Neural progenitor cell (in vitro differentiated cells): ENCODE measurements around the gene AQP5. TPM values are rescaled to one million over a fixed set of nuclear protein-coding genes. Genes with fewer than 3 reads are reported as not detected.

Experiments
- DNase-seq: peaks from one replicate; pipeline ENCODE4 v3.0.0-alpha.2; 2016; ENCODE audit warnings: low spot score
- H2AFZ ChIP-seq: fragments of 200-600 bp; sonication (generic); replicated peaks from 2 replicates; pipeline ENCODE4 v1.6.1; 2016; ENCODE audit warnings: antibody characterized with exemption
- H3F3A ChIP-seq: fragments of 200-600 bp; sonication (generic); 2 replicates; pipeline ENCODE4 v1.6.1; 2016; ENCODE audit warnings: antibody characterized with exemption, low read depth
- H3K27ac ChIP-seq: fragments of 200-600 bp; sonication (generic); 2 replicates; pipeline ENCODE4 v1.5.1; 2016; ENCODE audit warnings: mild to moderate bottlenecking
- H3K27me3 ChIP-seq: fragments of 200-600 bp; sonication (generic); 2 replicates; pipeline ENCODE4 v1.6.1; 2016; ENCODE audit warnings: mild to moderate bottlenecking, moderate library complexity
- H3K36me3 ChIP-seq: fragments of 200-600 bp; sonication (generic); 2 replicates; pipeline ENCODE4 v1.5.1; 2016
- H3K4me1 ChIP-seq: fragments of 200-600 bp; sonication (generic); 2 replicates; pipeline ENCODE4 v1.6.1; 2016; ENCODE audit warnings: mixed run types
- H3K4me2 ChIP-seq: fragments of 200-600 bp; sonication (generic); 2 replicates; pipeline ENCODE4 v1.6.1; 2016
- H3K4me3 ChIP-seq: fragments of 200-600 bp; sonication (generic); 2 replicates; pipeline ENCODE4 v1.5.1; 2016
- H3K79me2 ChIP-seq: fragments of 200-600 bp; sonication (generic); 2 replicates; pipeline ENCODE4 v1.6.1; 2016; ENCODE audit warnings: low read depth
- H3K9ac ChIP-seq: fragments of 200-600 bp; sonication (generic); 2 replicates; pipeline ENCODE4 v1.6.1; 2016
- H3K9me3 ChIP-seq: fragments of 200-600 bp; sonication (generic); 2 replicates; pipeline ENCODE4 v1.5.1; 2016; ENCODE audit warnings: low read depth
- H4K20me1 ChIP-seq: fragments of 200-600 bp; sonication (generic); 2 replicates; pipeline ENCODE4 v1.6.1; 2016; ENCODE audit warnings: low read depth
- H3K27ac Mint-ChIP-seq: 3 replicates; pipeline ENCODE4 v1.8.0; 2021; ENCODE audit warnings: mixed read lengths
- H3K27me3 Mint-ChIP-seq: 2 replicates; pipeline ENCODE4 v1.8.0; 2022; ENCODE audit warnings: low read depth, mild to moderate bottlenecking, inconsistent platforms, moderate library complexity, mixed read lengths; ENCODE audit not compliant: insufficient read depth
- H3K36me3 Mint-ChIP-seq: 3 replicates; pipeline ENCODE4 v1.8.0; 2021; ENCODE audit warnings: mixed read lengths
- H3K4me1 Mint-ChIP-seq: 3 replicates; pipeline ENCODE4 v1.8.0; 2021; ENCODE audit warnings: mixed read lengths
- H3K4me3 Mint-ChIP-seq: 3 replicates; pipeline ENCODE4 v1.8.0; 2021; ENCODE audit warnings: mild to moderate bottlenecking, moderate library complexity, mixed read lengths
- H3K9me3 Mint-ChIP-seq: 3 replicates; pipeline ENCODE4 v1.8.0; 2020; ENCODE audit warnings: mixed read lengths
- EZH2 ChIP-seq: fragments of 200-600 bp; sonication (generic); IDR thresholded peaks from 2 replicates; pipeline ENCODE4 v1.6.1; 2017; ENCODE audit warnings: antibody characterized with exemption, mild to moderate bottlenecking, moderate library complexity
- EZH2phosphoT487 ChIP-seq: fragments of 200-600 bp; sonication (generic); IDR thresholded peaks from 2 replicates; pipeline ENCODE4 v1.6.1; 2017; ENCODE audit warnings: antibody characterized with exemption
- total RNA-seq: library from RNA; depleted of rRNA; stranded (reverse); fragments of >200 nt; gene quantifications from 2 replicates; pipeline ENCODE4 v1.2.3, GENCODE V29; 2015; ENCODE audit warnings: low replicate concordance
- TF ChIP-seq, protein P1 (sequence below): fragments of 200-600 bp; sonication (generic); IDR thresholded peaks from 2 replicates; pipeline ENCODE4 v1.5.1; 2017; ENCODE audit warnings: antibody characterized with exemption, mild to moderate bottlenecking

AQP5 gene
- total RNA-seq, 1 donor from 2014 or later = not detected

GRCh38 chr12:49941556-49942511 is 19.8 kb upstream of the AQP5 start:
- TF ChIP-seq EZH2phosphoT487 (no peak), EZH2 (no peak)
- TF ChIP-seq, protein P1, sequence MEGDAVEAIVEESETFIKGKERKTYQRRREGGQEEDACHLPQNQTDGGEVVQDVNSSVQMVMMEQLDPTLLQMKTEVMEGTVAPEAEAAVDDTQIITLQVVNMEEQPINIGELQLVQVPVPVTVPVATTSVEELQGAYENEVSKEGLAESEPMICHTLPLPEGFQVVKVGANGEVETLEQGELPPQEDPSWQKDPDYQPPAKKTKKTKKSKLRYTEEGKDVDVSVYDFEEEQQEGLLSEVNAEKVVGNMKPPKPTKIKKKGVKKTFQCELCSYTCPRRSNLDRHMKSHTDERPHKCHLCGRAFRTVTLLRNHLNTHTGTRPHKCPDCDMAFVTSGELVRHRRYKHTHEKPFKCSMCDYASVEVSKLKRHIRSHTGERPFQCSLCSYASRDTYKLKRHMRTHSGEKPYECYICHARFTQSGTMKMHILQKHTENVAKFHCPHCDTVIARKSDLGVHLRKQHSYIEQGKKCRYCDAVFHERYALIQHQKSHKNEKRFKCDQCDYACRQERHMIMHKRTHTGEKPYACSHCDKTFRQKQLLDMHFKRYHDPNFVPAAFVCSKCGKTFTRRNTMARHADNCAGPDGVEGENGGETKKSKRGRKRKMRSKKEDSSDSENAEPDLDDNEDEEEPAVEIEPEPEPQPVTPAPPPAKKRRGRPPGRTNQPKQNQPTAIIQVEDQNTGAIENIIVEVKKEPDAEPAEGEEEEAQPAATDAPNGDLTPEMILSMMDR = no peak
- no peaks in the 10 kb centered on the region for H3K9me3 Mint-ChIP-seq
- H3K9me3 ChIP-seq = no peaks in the 10 kb centered on the region
- H3K79me2 ChIP-seq = no peaks in the 10 kb centered on the region
- no peak overlapping the region for H3K9ac ChIP-seq
- H3K27ac ChIP-seq = no peak overlapping the region
- H3K27me3 ChIP-seq = peaks cover 27% of the 10 kb centered on the region
- H3K36me3 Mint-ChIP-seq = no peaks in the 10 kb centered on the region
- peaks cover 32% of the 10 kb centered on the region for H3K4me1 Mint-ChIP-seq
- H3K4me3 Mint-ChIP-seq = no peak overlapping the region
- H3F3A ChIP-seq = no peaks in the 10 kb centered on the region
- H3K27me3 Mint-ChIP-seq = peaks cover 10% of the 10 kb centered on the region
- no peak overlapping the region for H2AFZ ChIP-seq
- no peak overlapping the region for H3K4me3 ChIP-seq
- DNase-seq = no peak
- H3K27ac Mint-ChIP-seq = peak overlapping the region; percentile 19
- peaks cover 9% of the 10 kb centered on the region for H3K4me1 ChIP-seq
- no peak overlapping the region for H3K4me2 ChIP-seq
- no peaks in the 10 kb centered on the region for H4K20me1 ChIP-seq
- H3K36me3 ChIP-seq = no peaks in the 10 kb centered on the region

DNA sequence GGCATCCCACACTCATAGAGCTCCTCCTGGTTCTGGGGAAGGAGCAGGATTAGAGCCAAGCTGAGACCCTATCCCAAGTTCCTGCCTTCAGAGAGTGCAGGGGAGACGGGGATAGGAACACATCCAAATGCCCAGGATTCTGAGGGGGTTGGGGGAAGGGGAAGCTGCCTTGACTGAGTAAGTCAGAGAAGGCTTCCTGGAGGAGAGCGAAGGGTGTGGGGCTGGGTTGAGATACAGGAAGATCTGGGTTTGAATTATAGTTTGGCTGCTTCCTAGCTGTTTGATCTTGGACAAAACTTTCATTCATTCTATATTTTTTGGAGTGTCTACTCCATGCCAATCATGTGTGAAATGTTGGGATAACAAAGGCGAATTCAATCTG is 19.2 kb upstream of the AQP5 start:
- H3K4me1 ChIP-seq = peaks cover 9% of the 10 kb centered on the region
- no peak overlapping the region for H3K4me3 ChIP-seq
- Mint-ChIP-seq H3K4me3 (no peak overlapping the region), H3K4me1 (peaks cover 32% of the 10 kb centered on the region), H3K36me3 (no peaks in the 10 kb centered on the region), H3K27ac (peak overlapping the region; percentile 33), H3K9me3 (no peaks in the 10 kb centered on the region), H3K27me3 (peaks cover 11% of the 10 kb centered on the region)
- no peak overlapping the region for H3K27ac ChIP-seq
- H3F3A ChIP-seq = no peaks in the 10 kb centered on the region
- H3K79me2 ChIP-seq = no peaks in the 10 kb centered on the region
- no peak overlapping the region for H2AFZ ChIP-seq
- no peaks in the 10 kb centered on the region for H3K36me3 ChIP-seq
- no peak for DNase-seq
- no peaks in the 10 kb centered on the region for H3K9me3 ChIP-seq
- H3K4me2 ChIP-seq = no peak overlapping the region
- no peaks in the 10 kb centered on the region for H4K20me1 ChIP-seq
- TF ChIP-seq EZH2phosphoT487 = no peak
- no peak for TF ChIP-seq EZH2
- TF ChIP-seq, protein P1 = no peak
- no peak overlapping the region for H3K9ac ChIP-seq
- peaks cover 27% of the 10 kb centered on the region for H3K27me3 ChIP-seq

DNA sequence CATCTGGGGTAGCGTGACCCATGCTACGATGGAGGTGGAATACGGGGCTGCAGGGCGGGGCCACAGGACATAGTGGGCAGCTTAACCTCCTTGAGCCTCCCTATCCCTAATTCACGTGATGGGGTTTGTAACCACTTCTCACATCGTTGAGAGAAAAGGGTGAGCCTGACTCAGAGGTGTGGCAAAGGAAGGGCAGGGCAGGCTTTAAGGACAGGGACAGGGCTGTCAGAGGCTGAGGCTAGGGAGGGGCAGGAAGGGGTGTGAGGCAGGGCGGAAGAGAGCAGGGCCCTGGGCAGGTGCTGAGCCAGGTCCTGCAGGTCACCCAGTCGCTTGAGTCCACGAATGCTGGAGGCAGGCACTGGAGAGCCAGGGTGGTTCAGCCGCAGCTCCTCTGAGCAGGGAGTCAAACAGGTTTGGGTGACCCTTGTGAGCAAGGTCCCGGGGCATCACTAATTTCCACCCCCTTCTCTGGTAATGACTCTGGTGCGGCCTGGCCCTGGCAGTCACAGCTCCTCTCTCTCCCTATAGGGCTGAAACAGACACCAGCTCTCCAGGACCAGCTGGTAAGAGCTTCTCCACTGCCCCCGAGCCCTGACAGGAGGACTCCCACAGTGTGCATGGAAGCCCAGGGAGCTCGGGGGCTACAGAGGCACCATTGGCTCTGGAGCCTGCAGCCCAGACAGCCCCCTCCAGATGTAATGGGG is 18.6 kb upstream of the AQP5 start:
- H3F3A ChIP-seq = no peaks in the 10 kb centered on the region
- DNase-seq = no peak
- peaks cover 32% of the 10 kb centered on the region for H3K4me1 Mint-ChIP-seq
- no peak overlapping the region for H3K4me3 ChIP-seq
- H4K20me1 ChIP-seq = no peaks in the 10 kb centered on the region
- no peaks in the 10 kb centered on the region for H3K36me3 ChIP-seq
- peaks cover 11% of the 10 kb centered on the region for H3K27me3 Mint-ChIP-seq
- no peaks in the 10 kb centered on the region for H3K9me3 ChIP-seq
- H3K4me2 ChIP-seq = no peak overlapping the region
- no peak overlapping the region for H3K9ac ChIP-seq
- H3K4me1 ChIP-seq = peaks cover 9% of the 10 kb centered on the region
- no peak overlapping the region for H3K4me3 Mint-ChIP-seq
- H3K27ac Mint-ChIP-seq = peak overlapping the region; percentile 33
- no peaks in the 10 kb centered on the region for H3K36me3 Mint-ChIP-seq
- no peaks in the 10 kb centered on the region for H3K9me3 Mint-ChIP-seq
- no peak overlapping the region for H2AFZ ChIP-seq
- H3K79me2 ChIP-seq = no peaks in the 10 kb centered on the region
- peaks cover 27% of the 10 kb centered on the region for H3K27me3 ChIP-seq
- H3K27ac ChIP-seq = no peak overlapping the region
- TF ChIP-seq, protein P1 = no peak
- TF ChIP-seq EZH2 (no peak), EZH2phosphoT487 (no peak)
